K562 (cell line): ENCODE data around the gene LYPD4. TPM values are rescaled to one million over a fixed set of nuclear protein-coding genes. Genes with fewer than 3 reads are reported as not detected.
A peak's percentile ranks its signal among the peaks of the same experiment; 100 is the strongest.

Experiments
- ATAC-seq: fragments of 200-7000 bp; cut with Tn5 transposase; 3 replicates; pipeline ENCODE4 v1.9.1; 2020; ENCODE audit warnings: moderate library complexity
- BruUV-seq: library from RNA; stranded (reverse); fragments of 400-500 nt; replicated peaks from 2 replicates; lab custom pipeline; 2021; lab: Mats Ljungman, UMichigan
- CTCF ChIA-PET: fragments of 300-600 bp; formaldehyde crosslinking; extraction: SDS; loops from one replicate; lab custom pipeline; 2021; ENCODE audit warnings: low intra/inter-chr PET ratio; lab: Yijun Ruan, JAX
- POLR2A ChIA-PET: fragments of 300-600, 350-650 bp; sonication (Branson Sonifier 250); formaldehyde crosslinking; extraction: SDS; loops from one replicate; lab custom pipeline; 2021; ENCODE audit warnings: antibody characterized with exemption, inconsistent platforms; lab: Yijun Ruan, JAX
- DNase-seq, 4 experiments: peaks; one replicate each; pipeline versions ENCODE4 v3.0.0 to v3.0.0-alpha.2; 2011 to 2018; ENCODE audit warnings: low spot score in 3 of 4, mixed read lengths in 3 of 4; ENCODE audit errors: extremely low read depth in 1 of 4
- FAIRE-seq: peaks from 2 replicates; lab custom pipeline; 2011; peaks lifted over from hg19 to GRCh38; lab: Jason Lieb, UNC
- H2AFZ ChIP-seq: 2 replicates; pipeline ENCODE4 v1.6.0; 2011; ENCODE audit warnings: low read depth, low read length, control low read depth, inconsistent platforms
- H3K27ac ChIP-seq: fragments of 200-600 bp; 3 replicates; pipeline ENCODE4 v1.8.0; 2011; ENCODE audit warnings: low read depth, mild to moderate bottlenecking, control low read depth, inconsistent platforms, low read length, moderate library complexity, mixed read lengths; ENCODE audit errors: extremely low read depth
- H3K27me3 ChIP-seq, 2 experiments: fragments of 300-600 bp in 1 of 2; 2 replicates in 1 of 2; 3 replicates in 1 of 2; pipeline versions ENCODE4 v1.6.0 to v1.8.0; 2011; ENCODE audit warnings: inconsistent platforms in 2 of 2, low read length in 2 of 2, mild to moderate bottlenecking in 1 of 2, mixed read lengths in 1 of 2, moderate library complexity in 1 of 2; ENCODE audit not compliant: control insufficient read depth in 2 of 2, insufficient read depth in 2 of 2
- H3K36me3 ChIP-seq: fragments of 300-600 bp; 3 replicates; pipeline ENCODE4 v1.8.0; 2011; ENCODE audit warnings: mild to moderate bottlenecking, low read length, inconsistent platforms; ENCODE audit not compliant: control insufficient read depth, insufficient read depth
- H3K4me1 ChIP-seq, 2 experiments: fragments of 200-600 bp in 1 of 2; replicated peaks in 1 of 2; 2 replicates in 1 of 2; 3 replicates in 1 of 2; pipeline versions ENCODE4 v1.5.1 to v1.8.0; 2011; ENCODE audit warnings: inconsistent platforms in 2 of 2, low read length in 2 of 2, mild to moderate bottlenecking in 1 of 2, mixed read lengths in 1 of 2, moderate library complexity in 1 of 2; ENCODE audit not compliant: control insufficient read depth in 2 of 2, insufficient read depth in 2 of 2
- H3K4me2 ChIP-seq: 2 replicates; pipeline ENCODE4 v1.6.1; 2011; ENCODE audit warnings: low read length, control low read depth, inconsistent platforms, mixed read lengths; ENCODE audit not compliant: insufficient read depth
- H3K4me3 ChIP-seq: fragments of 200-600 bp; sonication (generic), shearing (Covaris generic); 2 replicates; pipeline ENCODE4 v1.5.1; 2016; ENCODE audit warnings: control low read depth, inconsistent platforms
- H3K79me2 ChIP-seq: fragments of 200-600 bp; 3 replicates; pipeline ENCODE4 v1.8.0; 2011; ENCODE audit warnings: low read length, inconsistent platforms; ENCODE audit not compliant: control insufficient read depth, insufficient read depth
- H3K9ac ChIP-seq, 2 experiments: 2 replicates each; pipeline versions ENCODE4 v1.6.0 to v1.6.1; 2011; ENCODE audit warnings: low read depth in 2 of 2, low read length in 2 of 2, control low read depth in 1 of 2, inconsistent platforms in 1 of 2, mild to moderate bottlenecking in 1 of 2, mixed read lengths in 1 of 2; ENCODE audit not compliant: insufficient read depth in 1 of 2
- H3K9me1 ChIP-seq: one replicate; pipeline ENCODE4 v1.6.0; 2011; ENCODE audit warnings: inconsistent platforms, mild to moderate bottlenecking, low read length, moderate library complexity; ENCODE audit not compliant: control insufficient read depth, insufficient read depth
- H3K9me3 ChIP-seq: replicated peaks from 2 replicates; pipeline ENCODE4 v1.5.1; 2011; ENCODE audit warnings: low read depth, low read length, inconsistent platforms; ENCODE audit not compliant: control insufficient read depth, insufficient read depth
- H4K20me1 ChIP-seq: replicated peaks from 2 replicates; pipeline ENCODE4 v1.6.1; 2011; ENCODE audit warnings: low read length, inconsistent platforms, mixed read lengths; ENCODE audit not compliant: control insufficient read depth, insufficient read depth
- E2F3 ChIP-seq: fragments of 250-450 bp; sonication (Bioruptor Pico); IDR thresholded peaks from 2 replicates; pipeline ENCODE4 v1.4.0; 2020; ENCODE audit warnings: mild to moderate bottlenecking
- HNRNPLL ChIP-seq: fragments of 200-400 bp; formaldehyde crosslinking; IDR thresholded peaks from 2 replicates; pipeline ENCODE4 v1.6.1; 2017; ENCODE audit warnings: low read length, low read depth, mild to moderate bottlenecking; ENCODE audit not compliant: poor library complexity, severe bottlenecking
- JUND ChIP-seq, 2 experiments: IDR thresholded peaks; 2 replicates in 1 of 2; 3 replicates in 1 of 2; pipeline ENCODE4 v1.6.1; 2011; ENCODE audit warnings: borderline replicate concordance in 2 of 2, low read depth in 2 of 2, low read length in 2 of 2, improper control_type of control experiment in 1 of 2, missing biosample characterization in 1 of 2, missing genetic modification characterization in 1 of 2, missing genetic modification reagents in 1 of 2
- NRF1 ChIP-seq, 2 experiments: fragments of 450-650 bp; IDR thresholded peaks in 1 of 2; conservative IDR thresholded peaks in 1 of 2; 2 replicates each; pipeline ENCODE4 v1.6.1; 2014; ENCODE audit warnings: mild to moderate bottlenecking in 2 of 2
- ZNF551 ChIP-seq: fragments of 250-450 bp; sonication (Bioruptor Pico); IDR thresholded peaks from 2 replicates; pipeline ENCODE4 v1.5.0; 2021; ENCODE audit warnings: mild to moderate bottlenecking, moderate library complexity
- whole genome bisulfite sequencing: fragments of 100-300 bp; shearing (Covaris generic); methylation state at CpG from one replicate; pipeline ENCODE4 v1.1.6; 2016; ENCODE audit warnings: low coverage, mixed read lengths; ENCODE audit not compliant: insufficient coverage; ENCODE audit errors: missing lambda C conversion rate; 5-methylcytosine and 5-hydroxymethylcytosine counted together
- in situ Hi-C: fragments of 300-500 bp; cut with MboI; formaldehyde crosslinking; loops from 4 replicates; pipeline ENCODE4 v1.15.0; 2018; ENCODE audit warnings: inconsistent platforms, mixed read lengths
- intact Hi-C: fragments of 100-400 bp; cut with micrococcal nuclease; formaldehyde crosslinking; loops from 2 replicates; pipeline ENCODE4 v1.14.2; 2022
- polyA plus RNA-seq, 8 experiments: library from polyadenylated mRNA; depleted of rRNA in 4 of 8; stranded (reverse) in 5 of 8; unstranded in 3 of 8; fragments of >200 nt; fragmentation: Nextera tagmentation in 2 of 8; fragmentation: Illumina TruSeq in 1 of 8; extraction: Ambion mirVana in 2 of 8; extraction: Trizol in 1 of 8; gene quantifications; 2 replicates each; pipeline versions ENCODE4 v1.2.1 to v1.2.3, GENCODE V29; 2011 to 2014; ENCODE audit warnings: inconsistent platforms in 1 of 8, missing spikeins in 1 of 8
- total RNA-seq, 7 experiments: library from RNA; depleted of rRNA in 6 of 7; stranded (reverse); fragments of >200 nt in 6 of 7; fragmentation: Illumina TruSeq in 2 of 7; extraction: Trizol in 2 of 7; gene quantifications; 2 replicates each; pipeline versions ENCODE4 v1.2.1 to v1.2.3, GENCODE V29; 2011 to 2021; ENCODE audit warnings: low replicate concordance in 1 of 7
- TF ChIP-seq, protein P1 (sequence below): fragments of 450-650 bp; IDR thresholded peaks from 2 replicates; pipeline ENCODE4 v1.6.1; 2016; ENCODE audit warnings: borderline replicate concordance

Gene LYPD4
- total and polyA plus RNA-seq, 9 of the 15 experiments (the other 6 are each of a cell fraction or from before 2014, with no cell fraction given): 0.11 TPM; not detected in 8

DNA sequence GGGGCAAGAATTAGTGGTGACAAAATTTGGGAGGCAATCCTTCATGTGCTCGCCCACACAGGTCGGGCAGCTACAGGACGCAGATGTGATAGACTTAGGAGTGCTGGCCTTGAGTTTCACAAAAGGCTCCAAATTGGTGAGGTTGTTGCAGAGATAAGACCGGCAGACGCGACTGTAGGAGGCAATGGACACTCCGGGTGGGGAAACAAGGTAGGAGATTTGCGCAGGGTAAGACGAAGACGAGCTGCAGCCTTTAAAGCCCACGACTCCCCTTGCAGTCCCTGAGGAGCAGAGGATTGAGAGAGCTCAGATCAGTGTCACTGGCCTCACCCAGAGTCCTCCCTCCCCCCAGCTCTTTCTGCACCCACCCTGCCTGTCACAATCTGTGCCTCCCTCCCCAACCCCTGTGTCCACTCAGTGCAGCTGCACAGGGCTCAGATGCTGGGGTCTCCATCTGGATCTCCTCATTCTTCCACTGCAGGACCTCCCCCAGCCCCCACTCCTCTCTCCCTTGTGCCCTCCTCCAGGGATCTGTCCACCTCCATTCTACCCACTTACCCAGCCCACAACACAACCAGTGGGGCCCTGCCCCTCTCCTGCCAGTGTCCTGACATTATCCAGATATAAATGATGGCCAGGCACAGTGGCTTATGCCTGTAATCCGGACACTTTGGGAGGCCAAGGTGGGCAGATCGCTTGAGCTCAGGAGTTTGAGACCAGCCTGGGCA, 6.3 kb downstream of the LYPD4 start:
- POLR2A ChIA-PET: interaction anchor here (0.6 to 3.1 kb wide), 3 partner anchors 12 to 22 kb away, joined by 3 to 14 read pairs (median 7); partner anchors contain the start of gene RPS19
- Histone ChIP-seq H4K20me1 (0 out of 2 replicates have a peak, but pooled peaks cover 2% of the 10 kb centered on the region), H3K27me3 (peaks cover 0 to 13% of the 10 kb centered on the region in 2 experiments; a peak in 4 of 5 replicates), H3K9ac (peak overlapping the region in 1 of 2 experiments; percentile 61; a peak in 2 of 4 replicates), H3K4me1 (peaks cover 14 to 24% of the 10 kb centered on the region in 2 experiments; a peak in 3 of 5 replicates), H3K9me1 (no peaks in the 10 kb centered on the region)
- 6% methylated on average over 13 of the region's 13 CpGs for WGBS
- DNase-seq: peak in 2 of 4 experiments; percentile 4 to 30
- no TSS peak for BruUV-seq
- CTCF ChIA-PET: interaction anchor here (0.7 kb wide), 1 partner anchor 115 kb away, joined by 4 read pairs; no protein-coding TSS in a partner anchor
- peak; percentile 34 for ATAC-seq
- intact Hi-C loops: no loop called here
- TF ChIP-seq JUND (IDR thresholded peaks at IDR 0.05; ENCODE audit: borderline replicate concordance, low read depth, low read length) (no peak), JUND (tag; IDR thresholded peaks at IDR 0.05; ENCODE audit: borderline replicate concordance, low read depth, low read length) (no peak), E2F3 (CRISPR knock-in tag) (no peak), HNRNPLL (peak; percentile 57), ZNF551 (CRISPR knock-in tag) (no peak), NRF1 (conservative IDR thresholded peaks at IDR 0.05 in 1 of 2, IDR thresholded peaks at IDR 0.05 in 1 of 2) (peak in 1 of 2 experiments; percentile 45; a peak in 2 of 4 replicates)
- TF ChIP-seq, protein P1, sequence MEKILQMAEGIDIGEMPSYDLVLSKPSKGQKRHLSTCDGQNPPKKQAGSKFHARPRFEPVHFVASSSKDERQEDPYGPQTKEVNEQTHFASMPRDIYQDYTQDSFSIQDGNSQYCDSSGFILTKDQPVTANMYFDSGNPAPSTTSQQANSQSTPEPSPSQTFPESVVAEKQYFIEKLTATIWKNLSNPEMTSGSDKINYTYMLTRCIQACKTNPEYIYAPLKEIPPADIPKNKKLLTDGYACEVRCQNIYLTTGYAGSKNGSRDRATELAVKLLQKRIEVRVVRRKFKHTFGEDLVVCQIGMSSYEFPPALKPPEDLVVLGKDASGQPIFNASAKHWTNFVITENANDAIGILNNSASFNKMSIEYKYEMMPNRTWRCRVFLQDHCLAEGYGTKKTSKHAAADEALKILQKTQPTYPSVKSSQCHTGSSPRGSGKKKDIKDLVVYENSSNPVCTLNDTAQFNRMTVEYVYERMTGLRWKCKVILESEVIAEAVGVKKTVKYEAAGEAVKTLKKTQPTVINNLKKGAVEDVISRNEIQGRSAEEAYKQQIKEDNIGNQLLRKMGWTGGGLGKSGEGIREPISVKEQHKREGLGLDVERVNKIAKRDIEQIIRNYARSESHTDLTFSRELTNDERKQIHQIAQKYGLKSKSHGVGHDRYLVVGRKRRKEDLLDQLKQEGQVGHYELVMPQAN: no peak
- TF ChIP-seq, all 486 proteins: peak for 2
- Histone ChIP-seq H3K4me3 (no peak overlapping the region), H3K9me3 (no peaks in the 10 kb centered on the region), H3K4me2 (no peak overlapping the region; the same call in 1 of the 2 replicates), H3K79me2 (no peaks in the 10 kb centered on the region), H3K27ac (no peak overlapping the region), H2AFZ (no peak overlapping the region), H3K36me3 (no peaks in the 10 kb centered on the region)
- FAIRE-seq: no peak
- in situ Hi-C loops: no loop called here
